Gastrocnemius medialis (tissue), 4 donors: ENCODE data around the gene EXOC3L4.

Experiments
- CTCF ChIP-seq, 5 experiments: fragments of 450-650 bp in 3 of 5; fragments of 200-600 bp in 2 of 5; sonication (generic) in 2 of 5; IDR thresholded peaks in 4 of 5; conservative IDR thresholded peaks in 1 of 5; 1 replicate in 4 of 5; 2 replicates in 1 of 5; pipeline ENCODE4 v1.5.1; 2016 to 2019; ENCODE audit warnings: antibody characterized with exemption in 5 of 5, mild to moderate bottlenecking in 3 of 5, moderate library complexity in 3 of 5
- POLR2A ChIP-seq, 2 donors: fragments of 450-650 bp; IDR thresholded peaks; one replicate each; pipeline ENCODE4 v1.6.1; 2017; ENCODE audit warnings: antibody characterized with exemption in 2 of 2, mild to moderate bottlenecking in 2 of 2, moderate library complexity in 2 of 2

- TF ChIP-seq CTCF (IDR thresholded peaks at IDR 0.05 in 4 of 5, conservative IDR thresholded peaks at IDR 0.05 in 1 of 5) (no peak), POLR2A (IDR thresholded peaks at IDR 0.05) (no peak)
Observed at GRCh38 chr14:103136388-103137271, 42.1 kb downstream of the EXOC3L4 start.
